HCT116 (cell line): Measurements from ENCODE around the gene ASB8.

Source experiments
- CEBPB ChIP-seq: IDR thresholded peaks from 2 replicates; pipeline ENCODE4 v1.6.1; 2012; ENCODE audit warnings: low read depth
- RAD21 ChIP-seq: IDR thresholded peaks from 2 replicates; pipeline ENCODE4 v1.6.1; 2012; ENCODE audit warnings: low read depth, mild to moderate bottlenecking
- SRF ChIP-seq: IDR thresholded peaks from 2 replicates; pipeline ENCODE4 v1.6.1; 2012; ENCODE audit warnings: low read depth
- YY1 ChIP-seq: IDR thresholded peaks from 2 replicates; pipeline ENCODE4 v1.6.1; 2011; ENCODE audit warnings: low read length, low read depth, moderate library complexity, mild to moderate bottlenecking; ENCODE audit not compliant: insufficient replicate concordance; ENCODE audit errors: extremely low read depth
- TF ChIP-seq, protein P1 (sequence below), 3 experiments: fragments of 200-600 bp in 1 of 3; sonication (generic) in 1 of 3; IDR thresholded peaks in 2 of 3; conservative IDR thresholded peaks in 1 of 3; 2 replicates each; pipeline ENCODE4 v1.5.1; 2012 to 2017; ENCODE audit warnings: low read depth in 2 of 3, low read length in 2 of 3, antibody characterized with exemption in 1 of 3, borderline replicate concordance in 1 of 3, control low read depth in 1 of 3, mild to moderate bottlenecking in 1 of 3, mixed read lengths in 1 of 3, mixed run types in 1 of 3, moderate library complexity in 1 of 3; ENCODE audit not compliant: insufficient read depth in 1 of 3
- TF ChIP-seq, protein P2 (sequence below): IDR thresholded peaks from 2 replicates; pipeline ENCODE4 v1.6.1; 2011; ENCODE audit warnings: mild to moderate bottlenecking, low read length, moderate library complexity; ENCODE audit not compliant: insufficient replicate concordance; ENCODE audit errors: extremely low read depth

DNA sequence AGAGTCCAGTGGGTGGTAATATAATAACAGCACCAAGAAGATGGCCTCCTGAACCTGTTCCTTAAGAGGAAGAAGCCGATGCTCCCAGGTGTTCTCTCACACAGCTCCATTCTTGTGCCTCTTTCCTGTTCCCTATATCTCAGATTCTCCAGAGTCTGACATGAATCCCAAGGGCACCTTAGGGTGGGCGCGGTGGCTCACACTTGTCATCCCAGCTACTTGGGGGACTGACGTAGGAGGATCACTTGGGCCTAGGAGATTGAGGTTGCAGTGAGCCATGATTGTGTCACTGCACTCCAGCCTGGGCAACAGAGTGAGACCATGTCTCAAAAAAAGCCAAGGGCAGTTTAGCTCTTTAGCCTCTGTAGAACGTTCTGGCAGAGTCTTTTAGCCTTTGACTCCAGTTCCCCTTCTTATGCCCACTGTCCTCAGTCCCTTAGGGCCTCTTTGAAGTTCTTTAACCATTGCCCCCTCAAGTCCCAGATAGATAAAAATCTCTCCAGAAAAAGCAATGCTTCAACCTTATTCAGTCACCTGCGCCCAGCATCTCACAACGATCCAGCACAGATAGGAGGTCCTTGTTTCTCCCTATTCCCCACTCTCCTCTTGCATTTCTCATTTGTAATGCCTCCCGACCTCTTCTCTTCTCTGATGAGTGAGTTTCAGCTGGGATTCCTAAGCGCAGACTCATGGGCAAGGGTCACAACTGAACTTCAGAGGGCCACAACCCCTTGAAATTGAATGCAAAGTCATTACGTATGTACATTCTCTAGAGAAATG, 30.8 kb upstream of the ASB8 start:
- TF ChIP-seq SRF (no peak), CEBPB (no peak), RAD21 (no peak), YY1 (no peak)
- TF ChIP-seq, protein P1, sequence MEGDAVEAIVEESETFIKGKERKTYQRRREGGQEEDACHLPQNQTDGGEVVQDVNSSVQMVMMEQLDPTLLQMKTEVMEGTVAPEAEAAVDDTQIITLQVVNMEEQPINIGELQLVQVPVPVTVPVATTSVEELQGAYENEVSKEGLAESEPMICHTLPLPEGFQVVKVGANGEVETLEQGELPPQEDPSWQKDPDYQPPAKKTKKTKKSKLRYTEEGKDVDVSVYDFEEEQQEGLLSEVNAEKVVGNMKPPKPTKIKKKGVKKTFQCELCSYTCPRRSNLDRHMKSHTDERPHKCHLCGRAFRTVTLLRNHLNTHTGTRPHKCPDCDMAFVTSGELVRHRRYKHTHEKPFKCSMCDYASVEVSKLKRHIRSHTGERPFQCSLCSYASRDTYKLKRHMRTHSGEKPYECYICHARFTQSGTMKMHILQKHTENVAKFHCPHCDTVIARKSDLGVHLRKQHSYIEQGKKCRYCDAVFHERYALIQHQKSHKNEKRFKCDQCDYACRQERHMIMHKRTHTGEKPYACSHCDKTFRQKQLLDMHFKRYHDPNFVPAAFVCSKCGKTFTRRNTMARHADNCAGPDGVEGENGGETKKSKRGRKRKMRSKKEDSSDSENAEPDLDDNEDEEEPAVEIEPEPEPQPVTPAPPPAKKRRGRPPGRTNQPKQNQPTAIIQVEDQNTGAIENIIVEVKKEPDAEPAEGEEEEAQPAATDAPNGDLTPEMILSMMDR (IDR thresholded peaks at IDR 0.05 in 2 of 3, conservative IDR thresholded peaks at IDR 0.05 in 1 of 3; ENCODE audit: borderline replicate concordance in 1 of 3, insufficient read depth in 1 of 3, low read depth in 2 of 3, low read length in 2 of 3): no peak
- TF ChIP-seq, protein P2, sequence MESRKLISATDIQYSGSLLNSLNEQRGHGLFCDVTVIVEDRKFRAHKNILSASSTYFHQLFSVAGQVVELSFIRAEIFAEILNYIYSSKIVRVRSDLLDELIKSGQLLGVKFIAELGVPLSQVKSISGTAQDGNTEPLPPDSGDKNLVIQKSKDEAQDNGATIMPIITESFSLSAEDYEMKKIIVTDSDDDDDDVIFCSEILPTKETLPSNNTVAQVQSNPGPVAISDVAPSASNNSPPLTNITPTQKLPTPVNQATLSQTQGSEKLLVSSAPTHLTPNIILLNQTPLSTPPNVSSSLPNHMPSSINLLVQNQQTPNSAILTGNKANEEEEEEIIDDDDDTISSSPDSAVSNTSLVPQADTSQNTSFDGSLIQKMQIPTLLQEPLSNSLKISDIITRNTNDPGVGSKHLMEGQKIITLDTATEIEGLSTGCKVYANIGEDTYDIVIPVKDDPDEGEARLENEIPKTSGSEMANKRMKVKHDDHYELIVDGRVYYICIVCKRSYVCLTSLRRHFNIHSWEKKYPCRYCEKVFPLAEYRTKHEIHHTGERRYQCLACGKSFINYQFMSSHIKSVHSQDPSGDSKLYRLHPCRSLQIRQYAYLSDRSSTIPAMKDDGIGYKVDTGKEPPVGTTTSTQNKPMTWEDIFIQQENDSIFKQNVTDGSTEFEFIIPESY: no peak
